Measurements from ENCODE around the gene ADAM22.

GRCh38 chr7:88208521-88208920 lies 274.5 kb downstream of the ADAM22 start:
- TF ChIP-seq REST (IDR thresholded peaks at IDR 0.05; ENCODE audit: insufficient read depth in 1 of 2, low read depth in 2 of 2, low read length in 2 of 2) (no peak), POLR2AphosphoS5 (IDR thresholded peaks at IDR 0.05; ENCODE audit: low read depth, low read length) (no peak), TAF1 (IDR thresholded peaks at IDR 0.05; ENCODE audit: borderline replicate concordance, insufficient read depth, low read length) (no peak)

Data from PFSK-1 (cell line).